ENCODE measurements around the gene ZCCHC7.

DNA sequence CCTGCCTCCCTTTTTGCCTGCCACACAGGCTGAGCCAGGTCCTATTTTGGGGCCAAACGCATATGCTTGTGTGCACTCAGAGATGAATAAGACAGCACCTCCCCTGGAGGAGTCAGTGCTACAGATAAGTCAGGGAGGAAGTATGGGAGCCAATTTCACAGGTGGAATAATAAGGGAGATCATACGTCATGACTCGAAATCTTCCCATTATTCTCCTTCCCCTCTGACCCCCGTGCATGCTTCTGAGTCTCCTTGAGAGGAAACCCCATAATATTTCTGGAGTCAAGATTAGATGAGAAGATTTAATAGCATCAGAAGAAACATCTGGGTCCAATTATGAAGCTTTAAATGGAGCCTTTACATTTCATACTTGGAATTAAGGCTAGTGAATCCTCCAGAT lies 15.1 kb upstream of the ZCCHC7 start:
- TF ChIP-seq, protein P1, sequence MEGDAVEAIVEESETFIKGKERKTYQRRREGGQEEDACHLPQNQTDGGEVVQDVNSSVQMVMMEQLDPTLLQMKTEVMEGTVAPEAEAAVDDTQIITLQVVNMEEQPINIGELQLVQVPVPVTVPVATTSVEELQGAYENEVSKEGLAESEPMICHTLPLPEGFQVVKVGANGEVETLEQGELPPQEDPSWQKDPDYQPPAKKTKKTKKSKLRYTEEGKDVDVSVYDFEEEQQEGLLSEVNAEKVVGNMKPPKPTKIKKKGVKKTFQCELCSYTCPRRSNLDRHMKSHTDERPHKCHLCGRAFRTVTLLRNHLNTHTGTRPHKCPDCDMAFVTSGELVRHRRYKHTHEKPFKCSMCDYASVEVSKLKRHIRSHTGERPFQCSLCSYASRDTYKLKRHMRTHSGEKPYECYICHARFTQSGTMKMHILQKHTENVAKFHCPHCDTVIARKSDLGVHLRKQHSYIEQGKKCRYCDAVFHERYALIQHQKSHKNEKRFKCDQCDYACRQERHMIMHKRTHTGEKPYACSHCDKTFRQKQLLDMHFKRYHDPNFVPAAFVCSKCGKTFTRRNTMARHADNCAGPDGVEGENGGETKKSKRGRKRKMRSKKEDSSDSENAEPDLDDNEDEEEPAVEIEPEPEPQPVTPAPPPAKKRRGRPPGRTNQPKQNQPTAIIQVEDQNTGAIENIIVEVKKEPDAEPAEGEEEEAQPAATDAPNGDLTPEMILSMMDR (conservative IDR thresholded peaks at IDR 0.05), result no peak
- no peak for TF ChIP-seq ZFX (IDR thresholded peaks at IDR 0.05)

Measured in C4-2B (cell line).